NCI-H2107 (cell line): ENCODE measurements around the gene PPP1R14C.

ENCODE experiments used
- DNase-seq: peaks from one replicate; lab custom pipeline; 2025; lab: John Stamatoyannopoulos, UW

PPP1R14C gene

GRCh38 chr6:150250826-150251225, 108.0 kb downstream of the PPP1R14C start:
- DNase-seq: no peak

GRCh38 chr6:150251566-150252186, 108.8 kb downstream of the PPP1R14C start:
- DNase-seq: no peak

- no peak for DNase-seq
Measured at GRCh38 chr6:150252714-150253444, 110.0 kb downstream of the PPP1R14C start.

GRCh38 chr6:150253489-150253888, 110.6 kb downstream of the PPP1R14C start:
- DNase-seq: no peak

- no peak for DNase-seq
Measured at GRCh38 chr6:150254770-150255169, 111.9 kb downstream of the PPP1R14C start.

- no peak for DNase-seq
Measured at GRCh38 chr6:150255840-150256239, 113.0 kb downstream of the PPP1R14C start.

GRCh38 chr6:150256618-150257272, 113.9 kb downstream of the PPP1R14C start:
- DNase-seq: no peak

GRCh38 chr6:150258381-150258780, 115.5 kb downstream of the PPP1R14C start:
- no peak for DNase-seq

GRCh38 chr6:150260931-150261330, 118.1 kb downstream of the PPP1R14C start:
- no peak for DNase-seq

GRCh38 chr6:150261997-150262697, 119.3 kb downstream of the PPP1R14C start:
- DNase-seq: no peak

- DNase-seq: no peak
Measured at GRCh38 chr6:150263765-150264404, 121.0 kb downstream of the PPP1R14C start.

GRCh38 chr6:150266309-150266708, 123.5 kb downstream of the PPP1R14C start:
- DNase-seq: no peak

- DNase-seq: no peak
Measured at GRCh38 chr6:150266963-150267685, 124.3 kb downstream of the PPP1R14C start.

- DNase-seq: no peak
Measured at GRCh38 chr6:150267686-150268561, 125.1 kb downstream of the PPP1R14C start.

GRCh38 chr6:150269130-150269856, 126.4 kb downstream of the PPP1R14C start:
- no peak for DNase-seq

GRCh38 chr6:150269857-150270223, 127.0 kb downstream of the PPP1R14C start:
- no peak for DNase-seq

- no peak for DNase-seq
Measured at GRCh38 chr6:150270330-150271052, 127.6 kb downstream of the PPP1R14C start.

GRCh38 chr6:150271172-150271500, 128.3 kb downstream of the PPP1R14C start:
- no peak for DNase-seq
